ENCODE data around the gene KDM1A.

GRCh38 chr1:23120383-23120782 lies 101.1 kb downstream of the KDM1A start:
- TF ChIP-seq EP300 (IDR thresholded peaks at IDR 0.05; ENCODE audit: low read depth) (no peak), CTCF (IDR thresholded peaks at IDR 0.05) (no peak)

Data from transverse colon (tissue), 3 donors.